Measurements from ENCODE around the gene CAT.

The CAT gene

GRCh38 chr11:34505874-34506273 is 67.1 kb downstream of the CAT start:
- no peak overlapping the region for H3K27ac ChIP-seq
- no peak for TF ChIP-seq ZFX (IDR thresholded peaks at IDR 0.05; ENCODE audit: borderline replicate concordance)
- TF ChIP-seq, protein P1, sequence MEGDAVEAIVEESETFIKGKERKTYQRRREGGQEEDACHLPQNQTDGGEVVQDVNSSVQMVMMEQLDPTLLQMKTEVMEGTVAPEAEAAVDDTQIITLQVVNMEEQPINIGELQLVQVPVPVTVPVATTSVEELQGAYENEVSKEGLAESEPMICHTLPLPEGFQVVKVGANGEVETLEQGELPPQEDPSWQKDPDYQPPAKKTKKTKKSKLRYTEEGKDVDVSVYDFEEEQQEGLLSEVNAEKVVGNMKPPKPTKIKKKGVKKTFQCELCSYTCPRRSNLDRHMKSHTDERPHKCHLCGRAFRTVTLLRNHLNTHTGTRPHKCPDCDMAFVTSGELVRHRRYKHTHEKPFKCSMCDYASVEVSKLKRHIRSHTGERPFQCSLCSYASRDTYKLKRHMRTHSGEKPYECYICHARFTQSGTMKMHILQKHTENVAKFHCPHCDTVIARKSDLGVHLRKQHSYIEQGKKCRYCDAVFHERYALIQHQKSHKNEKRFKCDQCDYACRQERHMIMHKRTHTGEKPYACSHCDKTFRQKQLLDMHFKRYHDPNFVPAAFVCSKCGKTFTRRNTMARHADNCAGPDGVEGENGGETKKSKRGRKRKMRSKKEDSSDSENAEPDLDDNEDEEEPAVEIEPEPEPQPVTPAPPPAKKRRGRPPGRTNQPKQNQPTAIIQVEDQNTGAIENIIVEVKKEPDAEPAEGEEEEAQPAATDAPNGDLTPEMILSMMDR (IDR thresholded peaks at IDR 0.05), result no peak

DNA sequence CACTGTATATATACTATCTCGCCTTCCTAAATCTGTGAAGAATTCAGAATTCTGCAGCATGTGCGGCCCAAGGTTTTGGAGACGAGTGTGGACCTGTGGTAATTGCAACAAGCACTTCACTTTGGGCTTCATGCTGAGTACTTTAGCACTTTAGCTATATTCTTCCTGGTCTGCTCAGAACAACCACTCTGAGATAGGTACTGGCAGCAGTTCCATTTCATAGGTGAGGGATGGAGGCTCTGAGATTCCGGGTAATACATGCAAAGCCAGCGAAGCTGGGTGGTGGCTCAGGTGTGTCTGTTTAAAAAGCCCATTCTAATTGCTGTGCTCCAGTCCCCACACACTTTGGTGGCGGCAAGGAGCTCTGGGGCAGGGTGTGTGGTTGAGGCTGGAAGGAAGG is 68.4 kb downstream of the CAT start:
- H3K27ac ChIP-seq, result no peak overlapping the region
- TF ChIP-seq, protein P1 (IDR thresholded peaks at IDR 0.05), result no peak
- no peak for TF ChIP-seq ZFX (IDR thresholded peaks at IDR 0.05; ENCODE audit: borderline replicate concordance)

DNA sequence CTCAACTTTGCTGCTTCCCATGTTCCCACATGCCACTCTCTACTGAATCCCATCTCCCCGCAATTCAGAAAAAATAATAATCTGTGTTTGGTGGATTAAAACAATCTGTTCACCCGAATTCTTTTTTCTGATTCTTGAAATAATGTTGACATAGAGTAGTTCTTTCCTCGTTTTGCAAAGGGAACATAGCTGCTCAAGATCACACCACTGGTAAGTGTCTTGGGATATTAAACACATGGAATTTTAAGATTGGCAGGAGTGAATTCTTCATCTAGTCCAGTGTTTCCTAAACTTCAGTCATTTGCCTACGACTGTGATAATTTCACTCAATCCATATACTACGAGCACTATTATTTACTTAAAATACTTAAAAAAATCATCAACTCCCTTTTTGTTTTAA is 68.9 kb downstream of the CAT start:
- TF ChIP-seq ZFX (IDR thresholded peaks at IDR 0.05; ENCODE audit: borderline replicate concordance), result no peak
- TF ChIP-seq, protein P1 (IDR thresholded peaks at IDR 0.05), result no peak
- no peak overlapping the region for H3K27ac ChIP-seq

- TF ChIP-seq, protein P1 (IDR thresholded peaks at IDR 0.05), result no peak
- TF ChIP-seq ZFX (IDR thresholded peaks at IDR 0.05; ENCODE audit: borderline replicate concordance), result no peak
- H3K27ac ChIP-seq, result no peak overlapping the region
Observed at GRCh38 chr11:34508524-34508923, 69.8 kb downstream of the CAT start.

- H3K27ac ChIP-seq, result no peak overlapping the region
- TF ChIP-seq, protein P1 (IDR thresholded peaks at IDR 0.05), result no peak
- no peak for TF ChIP-seq ZFX (IDR thresholded peaks at IDR 0.05; ENCODE audit: borderline replicate concordance)
Observed at GRCh38 chr11:34509336-34509876, 70.7 kb downstream of the CAT start.

DNA sequence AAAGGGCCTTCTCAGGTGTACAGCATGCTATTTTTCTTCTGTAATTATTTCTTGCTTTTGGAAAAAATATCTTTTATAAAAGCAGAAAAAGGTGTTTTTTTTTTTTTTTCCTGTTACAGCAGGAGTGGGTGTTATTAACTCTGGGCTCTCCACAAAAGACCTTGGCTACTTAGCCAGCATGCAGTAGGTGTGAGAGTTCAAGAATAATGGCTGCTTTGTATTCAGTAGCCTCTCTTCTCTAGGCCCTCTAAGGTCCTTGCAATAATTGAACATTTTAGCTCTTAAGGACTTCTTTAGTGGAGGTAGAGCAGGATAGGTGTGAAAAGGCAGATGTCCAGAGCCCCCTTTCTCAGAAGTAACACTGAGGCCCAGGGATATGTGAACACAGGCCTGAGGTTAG is 71.5 kb downstream of the CAT start:
- H3K27ac ChIP-seq, result no peak overlapping the region
- no peak for TF ChIP-seq ZFX (IDR thresholded peaks at IDR 0.05; ENCODE audit: borderline replicate concordance)
- TF ChIP-seq, protein P1 (IDR thresholded peaks at IDR 0.05), result no peak

DNA sequence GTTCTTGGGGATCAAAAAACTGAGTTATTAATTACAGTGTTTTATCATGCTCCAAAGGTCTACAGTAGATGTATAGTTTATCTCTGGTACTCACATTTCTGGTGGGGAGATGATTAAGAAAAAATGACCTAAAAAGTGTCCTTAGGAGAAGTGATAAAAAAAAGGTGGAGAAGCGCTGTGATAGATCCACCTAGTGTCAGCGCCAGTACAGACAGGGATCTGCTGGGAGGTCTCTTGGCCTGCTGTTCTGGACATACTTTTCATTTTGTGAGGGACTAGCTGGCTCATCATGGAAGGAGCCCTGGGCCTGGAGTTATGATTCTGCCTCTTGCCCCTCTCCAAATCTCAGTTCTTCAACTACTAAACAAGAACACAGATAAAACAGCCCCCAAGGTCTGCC is 71.9 kb downstream of the CAT start:
- H3K27ac ChIP-seq, result no peak overlapping the region
- TF ChIP-seq, protein P1 (IDR thresholded peaks at IDR 0.05), result no peak

Data from 22Rv1 (cell line).